Adrenal gland (tissue), 5 donors: Measurements from ENCODE around the gene ZNF205.

Experiments
- POLR2A ChIP-seq, 2 donors: fragments of 450-650 bp; IDR thresholded peaks; one replicate each; pipeline ENCODE4 v1.6.1; 2017; ENCODE audit warnings: antibody characterized with exemption in 2 of 2, mild to moderate bottlenecking in 2 of 2, moderate library complexity in 1 of 2
- TF ChIP-seq, protein P1 (sequence below), 6 experiments: fragments of 450-650 bp in 4 of 6; fragments of 200-600 bp in 2 of 6; sonication (generic) in 1 of 6; IDR thresholded peaks; 1 replicate in 5 of 6; 2 replicates in 1 of 6; pipeline versions ENCODE4 v1.5.1 to v1.8.0; 2016 to 2021; ENCODE audit warnings: antibody characterized with exemption in 6 of 6, mild to moderate bottlenecking in 2 of 6, moderate library complexity in 1 of 6
- donor health status: DM: no; HTN: no; CAD: no.

DNA sequence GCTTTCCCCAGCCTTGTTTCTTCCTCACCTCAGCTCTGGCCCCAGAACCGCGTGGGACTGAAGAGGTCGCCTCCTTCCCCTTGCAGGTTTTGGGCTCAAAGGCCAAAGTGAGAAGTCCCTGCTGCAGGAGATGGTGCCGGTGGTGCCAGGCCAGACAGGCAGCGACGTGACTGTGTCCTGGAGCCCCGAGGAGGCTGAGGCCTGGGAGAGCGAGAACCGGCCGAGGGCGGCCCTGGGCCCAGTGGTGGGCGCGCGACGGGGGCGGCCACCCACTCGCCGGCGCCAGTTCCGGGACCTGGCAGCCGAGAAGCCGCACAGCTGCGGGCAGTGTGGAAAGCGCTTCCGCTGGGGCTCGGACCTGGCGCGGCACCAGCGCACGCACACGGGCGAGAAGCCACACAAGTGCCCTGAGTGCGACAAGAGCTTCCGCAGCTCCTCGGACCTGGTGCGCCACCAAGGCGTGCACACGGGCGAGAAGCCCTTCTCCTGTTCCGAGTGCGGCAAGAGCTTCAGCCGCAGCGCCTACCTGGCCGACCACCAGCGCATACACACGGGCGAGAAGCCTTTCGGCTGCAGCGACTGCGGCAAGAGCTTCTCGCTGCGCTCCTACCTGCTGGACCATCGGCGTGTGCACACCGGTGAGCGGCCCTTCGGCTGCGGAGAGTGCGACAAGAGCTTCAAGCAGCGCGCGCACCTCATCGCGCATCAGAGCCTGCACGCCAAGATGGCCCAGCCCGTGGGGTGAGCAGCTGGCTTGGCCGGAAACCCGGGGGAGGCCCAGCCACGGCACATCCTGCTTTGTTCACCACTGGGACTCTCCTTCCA, 28.4 kb downstream of the ZNF205 start:
- TF ChIP-seq, protein P1, sequence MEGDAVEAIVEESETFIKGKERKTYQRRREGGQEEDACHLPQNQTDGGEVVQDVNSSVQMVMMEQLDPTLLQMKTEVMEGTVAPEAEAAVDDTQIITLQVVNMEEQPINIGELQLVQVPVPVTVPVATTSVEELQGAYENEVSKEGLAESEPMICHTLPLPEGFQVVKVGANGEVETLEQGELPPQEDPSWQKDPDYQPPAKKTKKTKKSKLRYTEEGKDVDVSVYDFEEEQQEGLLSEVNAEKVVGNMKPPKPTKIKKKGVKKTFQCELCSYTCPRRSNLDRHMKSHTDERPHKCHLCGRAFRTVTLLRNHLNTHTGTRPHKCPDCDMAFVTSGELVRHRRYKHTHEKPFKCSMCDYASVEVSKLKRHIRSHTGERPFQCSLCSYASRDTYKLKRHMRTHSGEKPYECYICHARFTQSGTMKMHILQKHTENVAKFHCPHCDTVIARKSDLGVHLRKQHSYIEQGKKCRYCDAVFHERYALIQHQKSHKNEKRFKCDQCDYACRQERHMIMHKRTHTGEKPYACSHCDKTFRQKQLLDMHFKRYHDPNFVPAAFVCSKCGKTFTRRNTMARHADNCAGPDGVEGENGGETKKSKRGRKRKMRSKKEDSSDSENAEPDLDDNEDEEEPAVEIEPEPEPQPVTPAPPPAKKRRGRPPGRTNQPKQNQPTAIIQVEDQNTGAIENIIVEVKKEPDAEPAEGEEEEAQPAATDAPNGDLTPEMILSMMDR (IDR thresholded peaks at IDR 0.05) = no peak
- TF ChIP-seq POLR2A (IDR thresholded peaks at IDR 0.05) = no peak
